Measurements from ENCODE around the gene ATN1.
"Not testable (repeated sequence)": the region's sequence is repeated elsewhere in the genome, so short reads cannot be mapped to it uniquely, and the experiment has no call there.

ATN1 gene, protein sequence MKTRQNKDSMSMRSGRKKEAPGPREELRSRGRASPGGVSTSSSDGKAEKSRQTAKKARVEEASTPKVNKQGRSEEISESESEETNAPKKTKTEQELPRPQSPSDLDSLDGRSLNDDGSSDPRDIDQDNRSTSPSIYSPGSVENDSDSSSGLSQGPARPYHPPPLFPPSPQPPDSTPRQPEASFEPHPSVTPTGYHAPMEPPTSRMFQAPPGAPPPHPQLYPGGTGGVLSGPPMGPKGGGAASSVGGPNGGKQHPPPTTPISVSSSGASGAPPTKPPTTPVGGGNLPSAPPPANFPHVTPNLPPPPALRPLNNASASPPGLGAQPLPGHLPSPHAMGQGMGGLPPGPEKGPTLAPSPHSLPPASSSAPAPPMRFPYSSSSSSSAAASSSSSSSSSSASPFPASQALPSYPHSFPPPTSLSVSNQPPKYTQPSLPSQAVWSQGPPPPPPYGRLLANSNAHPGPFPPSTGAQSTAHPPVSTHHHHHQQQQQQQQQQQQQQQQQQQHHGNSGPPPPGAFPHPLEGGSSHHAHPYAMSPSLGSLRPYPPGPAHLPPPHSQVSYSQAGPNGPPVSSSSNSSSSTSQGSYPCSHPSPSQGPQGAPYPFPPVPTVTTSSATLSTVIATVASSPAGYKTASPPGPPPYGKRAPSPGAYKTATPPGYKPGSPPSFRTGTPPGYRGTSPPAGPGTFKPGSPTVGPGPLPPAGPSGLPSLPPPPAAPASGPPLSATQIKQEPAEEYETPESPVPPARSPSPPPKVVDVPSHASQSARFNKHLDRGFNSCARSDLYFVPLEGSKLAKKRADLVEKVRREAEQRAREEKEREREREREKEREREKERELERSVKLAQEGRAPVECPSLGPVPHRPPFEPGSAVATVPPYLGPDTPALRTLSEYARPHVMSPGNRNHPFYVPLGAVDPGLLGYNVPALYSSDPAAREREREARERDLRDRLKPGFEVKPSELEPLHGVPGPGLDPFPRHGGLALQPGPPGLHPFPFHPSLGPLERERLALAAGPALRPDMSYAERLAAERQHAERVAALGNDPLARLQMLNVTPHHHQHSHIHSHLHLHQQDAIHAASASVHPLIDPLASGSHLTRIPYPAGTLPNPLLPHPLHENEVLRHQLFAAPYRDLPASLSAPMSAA (N-terminal part only)

GRCh38 chr12:6927379-6928021 lies at the start of gene ATN1:
Gene ATN1, plus strand, starts transcription at chr12:6927959. Its CDS starts 6,043 bp downstream, at chr12:6934002.
- peak; percentile 49 for DNase-seq

- not testable (repeated sequence) for DNase-seq
These were observed 47.9 kb upstream of the ATN1 start for GRCh38 chr12:6879824-6880223.

DNA sequence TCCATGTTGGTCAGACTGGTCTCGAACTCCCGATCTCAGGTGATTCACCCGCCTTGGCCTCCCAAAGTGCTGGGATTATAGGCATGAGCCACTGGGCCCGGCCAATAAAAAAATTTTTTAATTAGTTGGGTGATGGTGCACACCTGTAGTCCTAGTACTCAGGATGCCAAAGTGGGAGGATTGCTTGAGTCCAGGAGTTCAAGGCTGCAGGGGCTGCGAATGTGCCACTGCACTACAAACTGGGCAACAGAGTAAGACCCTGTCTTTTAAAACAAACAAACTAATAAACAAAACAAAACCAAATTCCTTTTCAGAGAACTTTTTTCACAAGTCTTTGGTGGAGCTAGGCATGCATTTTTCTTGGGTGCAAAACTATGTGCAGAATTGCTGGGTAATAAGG lies 44.5 kb upstream of the ATN1 start:
- DNase-seq: no peak

DNA sequence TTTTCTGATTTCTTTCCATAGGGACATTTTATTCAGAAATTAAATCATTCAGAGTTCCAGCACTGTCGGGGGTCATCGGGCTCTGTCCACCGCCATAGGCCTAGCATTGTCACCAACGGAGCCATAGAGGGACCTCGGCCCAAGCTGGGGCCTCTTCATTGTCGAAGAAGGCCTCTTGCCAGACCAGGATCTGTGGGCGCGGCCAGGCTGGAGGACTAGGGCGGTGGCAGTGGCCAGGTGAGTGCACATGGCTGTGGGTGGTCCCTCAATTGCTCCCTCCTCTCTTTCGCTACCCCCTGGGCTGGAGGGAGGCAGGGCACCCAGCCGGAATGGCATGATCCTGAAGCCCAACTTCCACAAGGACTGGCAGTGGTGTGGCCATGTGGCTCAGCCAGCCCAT lies 44.1 kb upstream of the ATN1 start:
- DNase-seq: no peak

DNA sequence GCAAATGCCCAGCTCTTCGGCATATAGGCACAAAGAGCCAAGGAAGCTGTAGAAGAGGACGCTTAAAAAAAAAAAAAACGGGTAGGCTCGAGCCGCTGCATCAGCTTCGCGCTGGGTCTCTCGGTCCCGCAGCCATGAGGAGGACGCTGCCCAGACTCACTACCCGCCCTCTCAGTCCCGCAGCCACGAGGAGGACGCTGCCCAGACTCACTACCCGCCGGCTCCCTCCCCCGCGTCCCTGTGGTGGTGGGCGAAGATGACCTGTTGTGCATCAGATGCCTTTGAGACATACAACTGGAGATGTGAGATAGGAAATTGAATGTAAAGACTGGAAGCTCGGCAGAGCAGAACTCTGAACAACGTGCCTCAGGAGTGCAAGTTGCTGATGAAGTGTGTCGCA lies 43.2 kb upstream of the ATN1 start:
- no peak for DNase-seq

DNA sequence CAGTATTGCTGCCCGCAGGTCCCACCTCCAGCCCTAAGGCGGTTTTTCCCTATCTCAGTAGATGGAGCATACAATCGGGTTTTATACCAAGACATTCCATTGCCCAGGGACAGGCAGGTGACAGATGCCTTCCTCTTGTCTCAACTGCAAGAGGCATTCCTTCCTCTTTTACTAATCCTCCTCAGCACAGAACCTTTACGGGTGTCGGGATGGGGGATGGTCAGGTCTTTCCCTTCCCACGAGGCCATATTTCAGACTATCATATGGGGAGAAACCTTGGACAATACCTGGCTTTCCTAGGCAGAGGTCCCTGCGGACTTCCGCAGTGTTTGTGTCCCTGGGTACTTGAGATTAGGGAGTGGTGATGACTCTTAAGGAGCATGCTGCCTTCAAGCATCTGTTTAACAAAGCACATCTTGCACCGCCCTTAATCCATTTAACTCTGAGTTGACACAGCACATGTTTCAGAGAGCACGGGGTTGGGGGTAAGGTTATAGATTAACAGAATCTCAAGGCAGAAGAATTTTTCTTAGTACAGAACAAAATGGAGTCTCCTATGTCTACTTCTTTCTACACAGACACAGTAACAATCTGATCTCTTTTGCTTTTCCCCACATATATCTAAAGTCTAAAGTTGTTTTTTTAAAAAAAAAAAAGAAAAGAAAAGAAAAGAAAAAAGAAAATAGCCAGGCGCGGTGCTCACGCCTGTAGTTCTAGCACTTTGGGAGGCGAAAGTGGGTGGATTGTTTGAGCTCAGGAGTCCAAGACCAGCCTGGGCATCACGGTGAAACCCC lies 41.4 kb upstream of the ATN1 start:
- not testable (repeated sequence) for DNase-seq

GRCh38 chr12:6887460-6887859 lies 40.3 kb upstream of the ATN1 start:
- no peak for DNase-seq

GRCh38 chr12:6888360-6888759 lies 39.4 kb upstream of the ATN1 start:
- DNase-seq: no peak

DNA sequence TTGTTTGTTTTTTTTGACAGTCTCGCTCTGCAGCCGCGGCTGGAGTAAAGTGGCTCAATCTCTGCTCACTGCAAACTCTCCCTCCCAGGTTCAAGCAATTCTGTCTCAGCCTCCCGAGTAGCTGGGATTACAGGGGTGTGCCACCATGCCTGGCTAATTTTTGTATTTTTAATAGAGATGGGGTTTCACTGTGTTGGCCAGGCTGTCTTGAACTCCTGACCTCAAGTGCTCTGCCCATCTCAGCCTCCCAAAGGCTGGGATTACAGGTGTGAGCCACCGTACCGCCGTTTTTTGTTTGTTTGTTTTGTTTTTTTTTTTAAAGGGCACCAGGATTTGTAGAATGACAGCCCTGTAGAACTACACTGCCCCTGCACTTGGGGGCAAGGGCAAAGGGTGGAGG lies 39.0 kb upstream of the ATN1 start:
- DNase-seq: not testable (repeated sequence)

GRCh38 chr12:6889775-6890573 lies 37.8 kb upstream of the ATN1 start:
- DNase-seq: not testable (repeated sequence)

- DNase-seq: peak; percentile 98
These were observed 36.7 kb upstream of the ATN1 start for GRCh38 chr12:6890789-6891645.

- no peak for DNase-seq
These were observed 36.1 kb upstream of the ATN1 start for GRCh38 chr12:6891646-6892001.

DNA sequence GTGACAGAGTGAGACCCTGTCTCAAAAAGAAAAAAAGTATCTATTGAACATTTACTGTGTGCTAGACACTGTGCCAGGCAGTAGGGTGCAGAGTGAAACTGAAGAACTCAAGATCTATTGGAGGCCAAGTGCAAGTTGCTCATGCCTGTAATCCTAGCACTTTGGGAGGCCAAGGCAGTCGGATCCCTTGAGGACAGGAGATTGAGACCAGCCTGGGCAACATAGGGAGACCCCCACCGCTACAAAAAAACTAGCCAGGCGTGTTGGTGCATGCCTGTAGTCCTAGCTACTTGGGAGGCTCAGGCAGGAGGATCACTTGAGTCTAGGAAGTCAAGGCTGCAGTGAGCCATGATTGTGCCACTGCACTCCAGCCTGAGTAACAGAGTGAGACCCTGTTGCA lies 35.1 kb upstream of the ATN1 start:
- DNase-seq: not testable (repeated sequence)

- DNase-seq: no peak
These were observed 33.4 kb upstream of the ATN1 start for GRCh38 chr12:6894321-6894720.

DNA sequence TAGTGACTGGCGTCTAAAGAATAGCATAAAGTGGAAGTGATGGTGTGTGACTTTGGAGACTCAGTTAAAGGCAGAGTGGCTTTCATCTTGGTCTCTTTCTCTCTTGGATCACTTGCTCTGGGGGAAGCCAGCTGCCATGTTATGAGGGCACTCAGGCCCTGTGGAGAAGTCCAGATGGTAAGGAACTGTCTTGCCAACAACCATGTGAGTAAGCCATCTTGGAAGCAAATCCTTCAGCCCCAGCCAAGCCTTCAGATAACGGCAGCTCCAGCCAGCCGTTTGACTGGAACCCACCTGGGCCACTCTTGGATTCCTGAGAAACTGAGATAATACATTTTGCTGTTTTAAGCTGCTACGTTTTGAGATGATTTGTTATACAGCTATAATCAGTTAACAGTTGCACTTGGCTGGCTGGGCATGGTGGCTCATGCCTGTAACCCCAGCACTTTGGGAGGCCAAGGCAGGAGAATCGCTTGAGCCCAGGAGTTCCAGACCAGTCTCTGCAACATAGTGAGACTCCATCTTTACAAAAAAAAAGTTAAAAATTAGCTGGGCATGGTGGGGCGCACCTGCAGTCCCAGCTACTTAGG lies 30.8 kb upstream of the ATN1 start:
- DNase-seq: no peak

DNA sequence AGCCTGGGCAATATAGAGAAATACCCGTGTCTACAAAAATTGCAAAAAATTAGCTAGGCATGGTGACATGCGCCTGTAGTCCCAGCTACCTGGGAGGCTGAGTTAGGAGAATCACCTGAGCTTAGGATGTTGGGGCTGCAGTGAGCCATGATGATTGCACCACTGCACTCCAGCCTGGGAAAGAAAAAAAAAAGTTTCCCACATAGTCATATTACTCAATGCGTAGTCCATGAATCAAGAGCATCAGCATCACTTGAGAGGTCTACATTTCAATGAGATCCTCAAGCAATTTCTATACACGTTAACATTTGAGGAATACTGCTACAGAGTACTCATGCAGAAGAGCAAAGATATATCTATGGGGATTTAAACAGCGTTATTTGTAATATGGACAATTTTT lies 28.3 kb upstream of the ATN1 start:
- no peak for DNase-seq

- peak; percentile 82 for DNase-seq
These were observed 27.8 kb upstream of the ATN1 start for GRCh38 chr12:6899837-6900519.

DNA sequence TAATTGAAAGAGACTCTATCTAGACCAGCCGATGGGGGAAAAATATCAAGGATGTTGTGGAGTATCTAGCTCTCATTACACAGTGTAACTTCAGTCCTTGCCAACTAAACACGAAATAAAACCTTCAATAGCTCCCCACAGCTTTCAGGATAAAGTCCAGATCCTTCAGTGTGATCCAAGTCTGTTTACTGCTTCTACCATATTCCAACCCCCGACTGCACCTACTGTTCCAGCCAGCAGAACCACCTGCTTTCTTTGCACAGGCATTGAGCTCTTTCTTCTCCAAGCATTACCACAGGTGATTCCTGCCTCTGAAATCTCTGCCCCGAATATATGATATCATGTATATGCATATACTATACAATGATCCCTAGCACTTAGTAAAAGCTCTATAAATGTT lies 25.3 kb upstream of the ATN1 start:
- no peak for DNase-seq

GRCh38 chr12:6903722-6904121 lies 24.0 kb upstream of the ATN1 start:
- DNase-seq: no peak
